Nasal cavity respiratory epithelium epithelial cell of viscerocranial mucosa (primary cell): Measurements from ENCODE around the gene TNK2. TPM values are rescaled to one million over a fixed set of nuclear protein-coding genes. Genes with fewer than 3 reads are reported as not detected.

Experiments
- total RNA-seq: library from RNA; depleted of rRNA; stranded (reverse); fragments of >200 nt; gene quantifications from 2 replicates; pipeline ENCODE4 v1.2.3, GENCODE V29; 2014

Gene TNK2
- 7.2 and 13.3 TPM in 2 replicates for total RNA-seq

DNA sequence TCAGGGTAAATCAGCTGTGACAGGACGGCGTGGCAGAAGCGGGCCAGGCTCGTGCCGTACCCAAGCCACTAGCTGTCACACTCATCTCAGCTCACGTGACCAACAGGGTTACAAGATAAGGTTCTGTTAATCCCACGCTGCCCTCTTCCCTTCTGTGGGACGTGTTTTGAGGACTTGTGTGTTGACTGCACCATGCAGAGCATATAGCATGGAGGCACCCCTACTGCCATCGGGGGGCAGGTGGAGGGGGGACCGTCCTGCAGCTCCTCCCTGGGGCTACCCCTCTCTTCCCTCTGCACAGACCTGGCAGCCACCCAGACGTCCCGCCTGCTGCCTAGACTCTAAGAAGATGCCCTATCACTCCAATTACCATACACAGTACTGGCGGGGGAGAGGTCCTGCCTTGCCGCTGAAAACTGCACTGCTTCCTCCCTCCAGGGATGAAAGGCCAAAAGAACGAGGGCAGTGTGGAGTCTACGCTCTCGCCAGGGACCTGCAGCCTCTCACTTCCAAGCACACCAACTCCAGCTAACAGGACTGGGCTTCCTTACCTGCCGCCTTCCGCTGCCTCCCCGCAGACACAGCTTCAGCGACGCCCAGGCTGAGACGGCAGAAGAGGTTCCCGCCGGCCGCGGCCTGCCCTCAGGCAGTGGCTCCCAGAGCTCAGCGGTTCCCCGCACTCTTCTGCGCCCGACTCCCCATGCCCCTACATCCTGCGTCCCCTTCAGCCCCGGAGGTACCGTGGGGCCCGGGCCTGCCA is at the start of gene TNK2:
TNK2 (minus strand) TSS at position 618 of the 760 bp plus-strand sequence. CDS start 19,963 bp downstream, outside the sequence.

Other genes with a start within 250 kb of the TNK2 start
- gene MUC20, start 187.6 kb downstream of the TNK2 start, total RNA-seq: 1.7 and 8.5 TPM in 2 replicates
- gene MUC4, start 96.6 kb downstream of the TNK2 start, total RNA-seq: 4.3 TPM in 1 of 2 replicates, not detected in the other
- 166 and 271 TPM in 2 replicates for gene TFRC, start 173.5 kb upstream of the TNK2 start, total RNA-seq